Measurements from ENCODE around the gene FCHSD2. TPM values are rescaled to one million over a fixed set of nuclear protein-coding genes. Genes with fewer than 3 reads are reported as not detected.

FCHSD2 gene
- total and polyA plus RNA-seq, 4 donors = 14.7 to 41.6 (median 32.6) TPM

- DNase-seq (no peak), ATAC-seq (ENCODE audit: insufficient read depth, low FRiP score) (no peak)
- Histone ChIP-seq H3K36me3 (ENCODE audit: control insufficient read depth in 4 of 4, insufficient read depth in 4 of 4, low read length in 4 of 4) (peaks cover 0 to 2% (median 0%) of the 10 kb centered on the region in 4 donors), H3K27me3 (ENCODE audit: control insufficient read depth in 3 of 3, insufficient read depth in 3 of 3, low read length in 2 of 3) (no peaks in the 10 kb centered on the region), H3K4me3 (no peak overlapping the region), H3K9ac (ENCODE audit: insufficient read depth in 1 of 2, low read length in 2 of 2) (no peak overlapping the region), H3K9me3 (ENCODE audit: control insufficient read depth in 4 of 4, insufficient read depth in 3 of 4, low read length in 3 of 4) (no peaks in the 10 kb centered on the region), H3K27ac (ENCODE audit: low read depth in 1 of 2, low read length in 1 of 2) (no peak overlapping the region), H3K4me1 (ENCODE audit: control insufficient read depth in 5 of 5, insufficient read depth in 5 of 5, low read length in 5 of 5) (peaks cover 0 to 7% (median 0%) of the 10 kb centered on the region in 5 donors)
- WGBS, 2 donors = 77 to 88% methylated on average over 8 of the region's 8 CpGs
- TF ChIP-seq, protein P1, sequence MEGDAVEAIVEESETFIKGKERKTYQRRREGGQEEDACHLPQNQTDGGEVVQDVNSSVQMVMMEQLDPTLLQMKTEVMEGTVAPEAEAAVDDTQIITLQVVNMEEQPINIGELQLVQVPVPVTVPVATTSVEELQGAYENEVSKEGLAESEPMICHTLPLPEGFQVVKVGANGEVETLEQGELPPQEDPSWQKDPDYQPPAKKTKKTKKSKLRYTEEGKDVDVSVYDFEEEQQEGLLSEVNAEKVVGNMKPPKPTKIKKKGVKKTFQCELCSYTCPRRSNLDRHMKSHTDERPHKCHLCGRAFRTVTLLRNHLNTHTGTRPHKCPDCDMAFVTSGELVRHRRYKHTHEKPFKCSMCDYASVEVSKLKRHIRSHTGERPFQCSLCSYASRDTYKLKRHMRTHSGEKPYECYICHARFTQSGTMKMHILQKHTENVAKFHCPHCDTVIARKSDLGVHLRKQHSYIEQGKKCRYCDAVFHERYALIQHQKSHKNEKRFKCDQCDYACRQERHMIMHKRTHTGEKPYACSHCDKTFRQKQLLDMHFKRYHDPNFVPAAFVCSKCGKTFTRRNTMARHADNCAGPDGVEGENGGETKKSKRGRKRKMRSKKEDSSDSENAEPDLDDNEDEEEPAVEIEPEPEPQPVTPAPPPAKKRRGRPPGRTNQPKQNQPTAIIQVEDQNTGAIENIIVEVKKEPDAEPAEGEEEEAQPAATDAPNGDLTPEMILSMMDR (IDR thresholded peaks at IDR 0.05; ENCODE audit: control extremely low read depth, extremely low read depth) = no peak
Observed at GRCh38 chr11:73017024-73017751, 124.9 kb downstream of the FCHSD2 start.

DNA sequence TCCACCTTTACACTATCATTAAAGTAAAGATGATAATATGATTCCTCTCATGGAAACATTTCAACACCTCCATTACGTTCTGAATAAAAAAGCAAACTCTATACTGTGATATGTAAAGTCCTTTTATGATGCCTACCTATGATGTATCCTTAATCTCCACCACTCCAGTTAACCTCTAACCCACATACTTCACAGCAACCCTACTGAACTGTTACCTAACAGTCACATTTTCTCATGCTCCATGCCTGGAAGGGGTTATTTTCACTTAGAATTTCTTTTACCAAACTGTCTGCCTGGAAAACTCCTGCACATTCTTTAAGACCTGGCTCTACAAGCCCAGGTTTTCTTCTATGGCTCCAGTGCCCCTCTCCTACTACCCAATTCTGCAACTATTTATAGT is 129.1 kb downstream of the FCHSD2 start:
- Histone ChIP-seq H3K27ac (ENCODE audit: low read depth in 1 of 2, low read length in 1 of 2) (no peak overlapping the region), H3K9ac (ENCODE audit: insufficient read depth in 1 of 2, low read length in 2 of 2) (no peak overlapping the region), H3K27me3 (ENCODE audit: control insufficient read depth in 3 of 3, insufficient read depth in 3 of 3, low read length in 2 of 3) (no peaks in the 10 kb centered on the region), H3K4me3 (no peak overlapping the region), H3K9me3 (ENCODE audit: control insufficient read depth in 4 of 4, insufficient read depth in 3 of 4, low read length in 3 of 4) (peaks cover 0 to 8% (median 6%) of the 10 kb centered on the region in 4 donors), H3K36me3 (ENCODE audit: control insufficient read depth in 4 of 4, insufficient read depth in 4 of 4, low read length in 4 of 4) (peaks cover 2 to 11% (median 7%) of the 10 kb centered on the region in 4 donors), H3K4me1 (ENCODE audit: control insufficient read depth in 5 of 5, insufficient read depth in 5 of 5, low read length in 5 of 5) (peaks cover 0 to 4% (median 0%) of the 10 kb centered on the region in 5 donors)
- 68 to 80% methylated on average over 1 of the region's 1 CpG for WGBS, 2 donors
- ATAC-seq (ENCODE audit: insufficient read depth, low FRiP score) (no peak), DNase-seq (no peak)
- TF ChIP-seq, protein P1 (IDR thresholded peaks at IDR 0.05; ENCODE audit: control extremely low read depth, extremely low read depth) = no peak

- Histone ChIP-seq H3K27me3 (ENCODE audit: control insufficient read depth in 3 of 3, insufficient read depth in 3 of 3, low read length in 2 of 3) (no peaks in the 10 kb centered on the region), H3K9ac (ENCODE audit: insufficient read depth in 1 of 2, low read length in 2 of 2) (no peak overlapping the region), H3K27ac (ENCODE audit: low read depth in 1 of 2, low read length in 1 of 2) (no peak overlapping the region), H3K4me3 (no peak overlapping the region), H3K9me3 (ENCODE audit: control insufficient read depth in 4 of 4, insufficient read depth in 3 of 4, low read length in 3 of 4) (peaks cover 0 to 8% (median 6%) of the 10 kb centered on the region in 4 donors), H3K36me3 (ENCODE audit: control insufficient read depth in 4 of 4, insufficient read depth in 4 of 4, low read length in 4 of 4) (peaks cover 2 to 13% (median 8%) of the 10 kb centered on the region in 4 donors), H3K4me1 (ENCODE audit: control insufficient read depth in 5 of 5, insufficient read depth in 5 of 5, low read length in 5 of 5) (peaks cover 0 to 2% (median 0%) of the 10 kb centered on the region in 5 donors)
- ATAC-seq (ENCODE audit: insufficient read depth, low FRiP score) (no peak), DNase-seq (no peak)
- TF ChIP-seq, protein P1 (IDR thresholded peaks at IDR 0.05; ENCODE audit: control extremely low read depth, extremely low read depth) = no peak
- WGBS, 2 donors = 70 to 78% methylated on average over 2 of the region's 2 CpGs
Observed at GRCh38 chr11:73012121-73012863, 129.8 kb downstream of the FCHSD2 start.
